T-helper 9 cell (primary cell): ENCODE measurements around the gene SLCO3A1.

Source experiments
- DNase-seq: peaks from one replicate; pipeline ENCODE4 v3.0.0-alpha.2; 2020

Gene SLCO3A1

GRCh38 chr15:92011611-92012367, 158.3 kb downstream of the SLCO3A1 start:
- no peak for DNase-seq

DNA sequence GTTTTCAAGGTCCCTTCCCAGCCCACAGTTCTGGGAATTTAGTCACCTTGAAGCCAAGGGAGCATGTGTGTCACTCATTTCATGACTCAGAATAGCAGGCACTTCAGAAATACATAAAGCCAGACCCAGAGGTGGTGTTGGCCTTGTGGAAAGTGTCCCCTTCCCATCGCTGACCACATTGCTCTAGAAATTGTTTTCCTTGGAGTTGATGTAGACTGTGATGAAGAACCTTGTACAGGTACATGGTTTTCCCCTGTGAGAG, 158.8 kb downstream of the SLCO3A1 start:
- DNase-seq, result no peak

- DNase-seq, result no peak
Observed at GRCh38 chr15:92012881-92013280, 159.4 kb downstream of the SLCO3A1 start.

GRCh38 chr15:92014281-92015030, 160.9 kb downstream of the SLCO3A1 start:
- no peak for DNase-seq

DNA sequence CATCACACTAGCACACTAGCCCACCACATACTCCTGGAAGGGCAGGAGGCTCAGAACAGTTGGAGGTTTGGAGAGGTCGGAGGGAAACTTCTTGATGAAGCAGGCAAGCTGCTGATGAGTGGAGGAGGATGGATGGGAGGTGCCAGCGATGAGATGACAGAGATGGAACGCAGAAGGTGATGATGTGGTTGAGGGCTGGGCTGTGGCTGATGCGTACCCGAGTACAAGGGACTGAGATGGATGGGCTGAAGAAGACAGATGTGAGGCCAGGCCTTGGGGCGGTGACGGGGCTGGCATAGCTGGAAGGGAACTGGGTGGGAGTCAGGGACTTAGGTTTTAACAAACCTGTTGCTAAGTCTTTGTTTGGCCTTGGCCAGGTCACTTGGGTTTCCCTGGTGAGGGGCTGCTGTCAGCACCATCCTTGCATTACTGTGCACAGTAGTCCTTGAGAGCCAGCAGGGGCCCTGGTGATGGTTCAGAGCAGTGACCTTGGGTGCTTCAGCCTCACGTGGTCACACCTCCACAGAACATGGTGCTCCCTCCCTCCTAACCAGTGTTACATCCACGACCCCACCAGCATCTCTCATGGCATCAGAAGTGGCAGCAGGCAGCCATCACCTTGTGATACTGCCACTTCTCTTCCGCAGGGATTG, 164.5 kb downstream of the SLCO3A1 start:
- DNase-seq, result no peak

DNA sequence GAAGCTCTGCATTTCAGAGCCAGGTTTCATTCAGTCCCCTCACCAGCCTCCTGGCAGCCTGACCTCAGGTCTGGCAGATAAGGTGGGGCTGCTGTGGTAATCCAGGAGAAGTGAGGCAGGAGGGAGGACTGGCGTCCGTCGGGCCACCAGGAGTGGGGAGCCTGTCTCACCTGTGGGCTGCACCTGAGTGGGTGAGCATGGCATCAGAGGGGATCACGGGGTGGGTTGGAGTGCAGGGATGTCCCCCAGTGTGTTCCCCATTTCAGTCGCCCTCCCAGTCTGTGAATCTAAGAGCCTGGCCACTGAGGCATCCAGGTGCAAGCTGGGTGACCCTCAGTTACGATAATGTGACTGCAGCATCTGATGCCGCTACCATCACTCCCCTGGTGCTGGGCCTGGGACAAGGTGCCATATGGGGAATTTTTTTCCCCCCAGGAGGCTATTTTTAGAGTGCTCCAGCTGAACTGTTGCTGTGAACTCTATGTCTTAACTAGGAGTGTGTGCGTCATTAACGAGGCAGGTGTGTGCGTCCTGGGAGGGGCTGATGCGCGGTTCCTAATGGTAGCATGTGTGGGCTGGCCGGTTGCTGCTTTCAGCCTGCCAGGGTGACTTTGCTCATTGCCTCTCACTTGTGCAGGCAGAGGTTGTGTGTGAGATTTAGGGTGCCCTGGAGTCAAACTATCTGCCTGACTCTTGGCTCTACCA, 165.2 kb downstream of the SLCO3A1 start:
- no peak for DNase-seq

GRCh38 chr15:92019706-92020105, 166.2 kb downstream of the SLCO3A1 start:
- DNase-seq, result no peak

- no peak for DNase-seq
Observed at GRCh38 chr15:92020207-92020606, 166.7 kb downstream of the SLCO3A1 start.

GRCh38 chr15:92020804-92021203, 167.3 kb downstream of the SLCO3A1 start:
- DNase-seq, result no peak

- no peak for DNase-seq
Observed at GRCh38 chr15:92021792-92022191, 168.3 kb downstream of the SLCO3A1 start.

DNA sequence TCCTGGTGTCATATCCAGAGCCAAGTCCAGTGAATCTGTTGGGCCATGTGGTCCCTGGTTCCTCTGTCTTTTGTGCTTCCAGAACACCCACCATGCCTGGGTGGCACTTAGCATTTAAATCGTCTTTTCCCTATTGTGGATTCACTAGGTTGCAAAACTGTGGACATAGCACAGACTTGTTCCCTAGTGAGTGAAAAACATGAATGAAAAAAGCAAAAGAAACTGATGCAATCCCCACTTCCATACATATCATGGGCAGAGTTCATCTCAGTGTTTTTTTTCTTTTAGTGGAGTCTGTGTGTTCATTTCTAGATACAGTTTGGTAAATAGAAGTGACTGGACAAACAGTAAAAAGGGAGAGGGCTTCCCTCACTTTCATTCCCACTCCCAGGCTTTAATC, 170.5 kb downstream of the SLCO3A1 start:
- no peak for DNase-seq

DNA sequence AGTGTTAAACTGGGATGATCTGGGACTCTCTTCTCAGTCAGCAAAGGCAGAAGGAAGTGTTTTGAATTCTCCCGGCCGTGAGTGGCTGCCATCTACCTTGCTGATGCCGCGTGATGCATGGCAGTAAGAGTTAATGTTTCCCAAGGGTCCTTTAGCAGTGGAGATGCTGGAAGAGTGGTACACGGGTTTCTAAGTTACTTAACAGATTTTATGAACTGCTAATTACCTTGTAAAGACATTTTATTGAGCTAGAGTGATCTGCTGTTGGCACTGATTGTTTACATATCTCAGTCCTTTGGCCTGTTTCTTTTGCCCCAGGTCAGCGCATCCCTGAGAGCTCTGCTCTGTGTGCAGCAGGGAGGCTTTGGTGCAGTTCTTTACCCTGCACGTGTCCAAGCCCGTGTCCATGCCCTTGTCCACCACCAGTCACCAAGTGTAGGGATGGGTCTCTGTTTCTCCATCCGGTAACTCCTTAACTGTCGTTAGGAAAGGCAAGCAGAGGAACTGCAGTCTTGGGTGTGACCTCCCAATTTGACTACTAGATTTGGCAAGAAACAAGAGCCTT, 172.3 kb downstream of the SLCO3A1 start:
- DNase-seq, result no peak

GRCh38 chr15:92028389-92028724, 174.8 kb downstream of the SLCO3A1 start:
- no peak for DNase-seq

- DNase-seq, result no peak
Observed at GRCh38 chr15:92029767-92030166, 176.3 kb downstream of the SLCO3A1 start.

GRCh38 chr15:92033314-92033713, 179.8 kb downstream of the SLCO3A1 start:
- no peak for DNase-seq

DNA sequence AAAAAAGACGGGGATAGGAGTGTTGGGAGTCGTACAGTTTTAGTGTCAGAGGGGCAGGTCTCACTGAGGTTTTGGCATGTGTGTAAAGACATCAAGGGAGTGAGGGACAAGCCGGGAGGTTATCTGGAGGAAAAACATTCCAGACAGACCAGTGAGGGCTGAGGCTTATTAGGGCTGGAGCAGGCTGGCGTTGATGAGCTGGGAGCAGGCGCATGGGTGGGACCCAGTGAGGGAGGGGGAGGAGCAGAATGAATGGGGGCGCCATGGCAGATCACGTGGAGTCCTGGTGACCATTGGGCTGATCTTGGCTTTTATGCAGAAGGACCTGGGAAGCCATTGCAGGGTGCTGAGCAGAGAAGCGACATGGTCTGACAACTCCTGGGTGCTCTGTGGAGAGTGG, 180.2 kb downstream of the SLCO3A1 start:
- DNase-seq, result no peak

DNA sequence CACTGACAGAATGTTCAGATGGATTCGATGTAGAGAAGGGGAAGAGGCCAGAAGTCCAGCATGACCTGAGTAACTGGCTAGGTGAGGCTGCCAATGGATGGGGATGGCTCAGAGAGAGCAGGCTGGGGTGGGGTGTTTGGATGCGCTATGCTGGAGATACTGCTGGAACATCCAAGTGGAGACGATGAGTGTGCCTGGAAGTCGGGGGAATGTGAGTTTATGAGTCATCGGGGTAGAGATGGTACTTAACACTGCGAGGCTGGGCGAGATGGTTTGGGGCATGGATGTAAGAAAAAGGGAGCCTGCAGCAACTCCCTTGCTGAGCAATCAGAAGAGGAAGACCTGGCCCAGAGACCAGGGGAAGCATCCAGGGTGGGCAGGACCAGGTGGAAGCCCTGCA, 180.7 kb downstream of the SLCO3A1 start:
- DNase-seq, result no peak

- DNase-seq, result no peak
Observed at GRCh38 chr15:92035551-92035950, 182.0 kb downstream of the SLCO3A1 start.

GRCh38 chr15:92035961-92036360, 182.5 kb downstream of the SLCO3A1 start:
- no peak for DNase-seq

GRCh38 chr15:92037491-92037890, 184.0 kb downstream of the SLCO3A1 start:
- no peak for DNase-seq

DNA sequence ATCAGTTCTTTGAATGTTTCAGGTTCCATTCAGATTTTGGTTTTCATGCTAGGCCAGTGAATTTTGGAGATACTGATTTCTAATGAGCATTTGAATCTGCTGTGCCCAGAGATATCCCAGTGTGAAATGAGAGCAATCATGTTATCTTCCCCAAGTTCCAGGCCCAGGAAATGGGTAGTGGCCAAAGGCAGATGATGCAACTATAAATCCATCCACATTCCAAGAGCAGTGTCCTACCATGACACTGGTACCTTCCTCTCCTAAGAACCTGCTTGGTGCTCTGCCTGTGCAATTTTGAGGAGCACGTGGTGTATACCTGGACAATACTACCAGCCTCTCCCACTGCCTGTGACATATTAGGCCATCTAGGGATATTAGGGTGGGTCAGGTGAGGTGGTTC, 186.8 kb downstream of the SLCO3A1 start:
- DNase-seq, result no peak

- no peak for DNase-seq
Observed at GRCh38 chr15:92041371-92041770, 187.9 kb downstream of the SLCO3A1 start.

DNA sequence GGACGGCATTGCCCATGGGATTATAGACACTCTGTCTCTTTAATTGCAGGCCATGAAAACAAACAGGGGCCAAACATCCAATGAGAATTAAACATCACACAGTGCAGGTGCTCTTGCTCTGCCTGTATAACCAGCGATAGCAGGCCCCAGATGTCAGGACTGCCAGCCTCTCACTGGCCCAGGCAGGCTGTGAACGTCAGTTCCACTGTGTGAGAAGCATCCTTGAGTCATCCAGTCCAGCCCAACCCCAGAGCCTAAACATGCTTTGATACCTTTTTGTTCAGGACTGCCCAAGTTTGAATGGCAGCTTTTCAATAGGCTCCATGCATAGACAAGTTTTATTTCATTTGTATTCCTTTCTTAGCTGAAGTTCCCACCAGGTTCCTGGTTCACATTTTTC, 189.8 kb downstream of the SLCO3A1 start:
- no peak for DNase-seq
